Body of pancreas (tissue), 4 donors: ENCODE results near the gene PTPRJ. TPM values are rescaled to one million over a fixed set of nuclear protein-coding genes. Genes with fewer than 3 reads are reported as not detected.
A peak's percentile ranks its signal among the peaks of the same experiment; 100 is the strongest.

ENCODE experiments used
- ATAC-seq: fragments of 150-250 bp; one replicate; pipeline ENCODE4 v1.9.1; 2016
- DNase-seq, 4 donors: peaks; one replicate each; pipeline ENCODE4 v3.0.0-alpha.2; 2019
- H3K27ac ChIP-seq, 4 donors: fragments of 200-600 bp; sonication (generic); 1 replicate in 3 of 4; 2 replicates in 1 of 4; pipeline versions ENCODE4 v1.5.1 to v1.6.1; 2016 to 2019; ENCODE audit warnings: mild to moderate bottlenecking in 1 of 4, mixed read lengths in 1 of 4, moderate library complexity in 1 of 4
- H3K27me3 ChIP-seq, 2 donors: fragments of 200-600 bp; sonication (generic); one replicate each; pipeline ENCODE4 v1.6.0; 2016; ENCODE audit warnings: mild to moderate bottlenecking in 1 of 2
- H3K36me3 ChIP-seq, 2 donors: fragments of 200-600 bp; sonication (generic); replicated peaks in 1 of 2; 2 replicates each; pipeline ENCODE4 v1.5.1; 2016; ENCODE audit warnings: low read depth in 2 of 2; ENCODE audit not compliant: insufficient read depth in 1 of 2
- H3K4me1 ChIP-seq: fragments of 200-600 bp; sonication (generic); one replicate; pipeline ENCODE4 v1.6.0; 2016
- H3K4me3 ChIP-seq, 2 donors: fragments of 200-600 bp; sonication (generic); 1 replicate in 1 of 2; 2 replicates in 1 of 2; pipeline ENCODE4 v1.5.1; 2016 to 2019
- H3K9me3 ChIP-seq, 3 donors: fragments of 200-600 bp; sonication (generic); 1 replicate in 2 of 3; 2 replicates in 1 of 3; pipeline ENCODE4 v1.5.1; 2016
- POLR2A ChIP-seq, 3 donors: fragments of 450-650 bp; IDR thresholded peaks; one replicate each; pipeline ENCODE4 v1.6.1; 2016; ENCODE audit warnings: antibody characterized with exemption in 3 of 3, mild to moderate bottlenecking in 2 of 3
- WGBS, 2 donors: methylation state at CpG; one replicate each; pipeline ENCODE4 v1.1.5; 2017; 5-methylcytosine and 5-hydroxymethylcytosine counted together
- intact Hi-C: fragments of 100-400 bp; cut with DNase I; formaldehyde crosslinking; loops from one replicate; pipeline ENCODE4 v1.15.1; 2023
- total RNA-seq, 2 donors: library from RNA; depleted of rRNA; stranded (reverse); fragments of >200 nt; gene quantifications; one replicate each; pipeline ENCODE4 v1.1.0, GENCODE V29; 2016
- TF ChIP-seq, protein P1 (sequence below), 7 experiments: fragments of 450-650 bp in 4 of 7; fragments of 200-600 bp in 3 of 7; sonication (generic) in 3 of 7; IDR thresholded peaks; one replicate each; pipeline ENCODE4 v1.5.1; 2016 to 2019; ENCODE audit warnings: antibody characterized with exemption in 7 of 7

The PTPRJ gene
- total RNA-seq, 2 donors from 2014 or later, result 10.9 to 17.1 TPM

DNA sequence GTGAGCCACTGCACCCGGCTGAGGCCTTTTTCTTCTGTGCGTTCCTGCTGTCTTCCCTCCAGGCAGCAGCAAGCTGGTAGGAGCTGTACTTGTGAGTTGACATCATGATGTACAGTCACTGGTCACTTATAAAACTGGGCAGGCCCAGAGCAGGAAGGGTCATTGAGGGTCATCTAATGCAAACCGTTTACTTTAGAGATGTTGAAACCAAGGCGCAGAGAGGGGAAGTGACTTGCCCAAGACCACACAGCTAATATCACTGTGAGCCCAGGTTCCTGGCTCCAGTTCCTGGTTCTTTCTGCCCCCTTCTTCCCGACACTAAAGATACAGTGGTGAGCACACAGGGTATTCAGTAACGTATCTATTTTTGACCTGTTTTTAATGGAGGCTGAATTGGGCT, 27.3 kb downstream of the PTPRJ start:
- TF ChIP-seq, protein P1, sequence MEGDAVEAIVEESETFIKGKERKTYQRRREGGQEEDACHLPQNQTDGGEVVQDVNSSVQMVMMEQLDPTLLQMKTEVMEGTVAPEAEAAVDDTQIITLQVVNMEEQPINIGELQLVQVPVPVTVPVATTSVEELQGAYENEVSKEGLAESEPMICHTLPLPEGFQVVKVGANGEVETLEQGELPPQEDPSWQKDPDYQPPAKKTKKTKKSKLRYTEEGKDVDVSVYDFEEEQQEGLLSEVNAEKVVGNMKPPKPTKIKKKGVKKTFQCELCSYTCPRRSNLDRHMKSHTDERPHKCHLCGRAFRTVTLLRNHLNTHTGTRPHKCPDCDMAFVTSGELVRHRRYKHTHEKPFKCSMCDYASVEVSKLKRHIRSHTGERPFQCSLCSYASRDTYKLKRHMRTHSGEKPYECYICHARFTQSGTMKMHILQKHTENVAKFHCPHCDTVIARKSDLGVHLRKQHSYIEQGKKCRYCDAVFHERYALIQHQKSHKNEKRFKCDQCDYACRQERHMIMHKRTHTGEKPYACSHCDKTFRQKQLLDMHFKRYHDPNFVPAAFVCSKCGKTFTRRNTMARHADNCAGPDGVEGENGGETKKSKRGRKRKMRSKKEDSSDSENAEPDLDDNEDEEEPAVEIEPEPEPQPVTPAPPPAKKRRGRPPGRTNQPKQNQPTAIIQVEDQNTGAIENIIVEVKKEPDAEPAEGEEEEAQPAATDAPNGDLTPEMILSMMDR (IDR thresholded peaks at IDR 0.05), result no peak
- no peak for TF ChIP-seq POLR2A (IDR thresholded peaks at IDR 0.05)
- peak overlapping the region in 1 of 4 donors; percentile 57 for H3K27ac ChIP-seq
- H3K4me3 ChIP-seq, result no peak overlapping the region
- DNase-seq (peak in 1 of 4 donors; percentile 54), ATAC-seq (no peak)
- H3K36me3 ChIP-seq, result no peaks in the 10 kb centered on the region
- 76 to 91% methylated on average over 6 of the region's 6 CpGs for WGBS, 2 donors
- peaks cover 3% of the 10 kb centered on the region for H3K4me1 ChIP-seq
- intact Hi-C loops, result no loop called here
- H3K9me3 ChIP-seq, result no peaks in the 10 kb centered on the region
- H3K27me3 ChIP-seq, result no peaks in the 10 kb centered on the region

DNA sequence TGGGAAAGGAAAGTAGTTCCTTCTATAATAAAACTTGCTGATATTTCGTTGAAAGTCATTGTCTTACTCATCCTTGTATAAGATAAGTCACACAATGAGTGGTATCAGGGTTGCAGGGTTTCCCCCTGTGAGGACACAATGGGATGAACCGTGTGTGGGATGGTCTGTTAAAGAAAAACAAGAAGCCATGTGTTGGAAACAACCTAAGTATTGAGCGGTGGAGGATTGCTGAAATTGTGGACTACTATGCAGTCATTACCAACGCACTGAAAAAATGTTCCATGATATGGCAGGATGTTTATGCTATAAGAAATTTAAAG, 28.6 kb downstream of the PTPRJ start:
- WGBS, 2 donors, result 67 to 91% methylated on average over 4 of the region's 4 CpGs
- H3K4me1 ChIP-seq, result peaks cover 11% of the 10 kb centered on the region
- no peak for TF ChIP-seq POLR2A (IDR thresholded peaks at IDR 0.05)
- no peak overlapping the region for H3K27ac ChIP-seq
- no peak for DNase-seq
- H3K36me3 ChIP-seq, result no peaks in the 10 kb centered on the region
- no peak overlapping the region for H3K4me3 ChIP-seq
- intact Hi-C loops, result no loop called here
- no peak for ATAC-seq
- no peaks in the 10 kb centered on the region for H3K27me3 ChIP-seq
- no peaks in the 10 kb centered on the region for H3K9me3 ChIP-seq

DNA sequence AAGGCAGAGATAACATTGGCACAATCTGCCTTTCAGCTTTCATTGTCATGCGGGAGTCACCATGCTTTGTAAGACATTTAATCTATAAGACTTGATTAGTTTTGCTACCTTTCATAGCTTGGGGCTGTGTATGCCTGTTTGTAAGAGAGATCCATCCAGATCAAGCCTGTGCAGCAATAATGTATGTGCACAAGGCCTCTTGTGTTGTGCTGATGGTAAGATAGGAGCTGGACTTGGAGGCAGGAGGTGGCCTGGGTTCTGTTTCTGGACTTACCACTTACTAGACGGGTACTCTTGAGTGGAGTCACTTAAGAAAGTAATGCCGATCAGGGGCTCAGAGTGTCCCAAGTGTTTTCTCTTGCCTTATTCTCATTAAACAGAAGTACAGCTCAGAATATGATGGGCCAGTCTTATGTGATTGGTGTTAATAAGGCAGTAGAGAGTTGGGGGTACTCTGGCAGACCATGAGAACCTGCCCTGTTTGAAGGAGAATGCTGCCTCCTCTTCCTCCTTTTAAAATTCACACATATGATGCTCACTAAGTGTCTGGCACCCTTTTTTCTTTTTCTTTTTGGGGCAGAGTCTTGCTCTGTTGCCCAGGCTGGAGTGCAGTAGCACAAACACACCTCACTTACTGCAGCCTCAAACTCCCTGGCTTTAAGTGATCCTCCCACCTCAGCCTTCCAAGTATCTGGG, 30.9 kb downstream of the PTPRJ start:
- DNase-seq (no peak), ATAC-seq (no peak)
- Histone ChIP-seq H3K27ac (no peak overlapping the region), H3K27me3 (no peaks in the 10 kb centered on the region), H3K9me3 (no peaks in the 10 kb centered on the region), H3K4me1 (peaks cover 11% of the 10 kb centered on the region), H3K36me3 (no peaks in the 10 kb centered on the region), H3K4me3 (no peak overlapping the region)
- intact Hi-C loops, result no loop called here
- 89 to 94% methylated on average over 3 of the region's 3 CpGs for WGBS, 2 donors
- TF ChIP-seq, protein P1 (IDR thresholded peaks at IDR 0.05), result no peak
- TF ChIP-seq POLR2A (IDR thresholded peaks at IDR 0.05), result no peak

DNA sequence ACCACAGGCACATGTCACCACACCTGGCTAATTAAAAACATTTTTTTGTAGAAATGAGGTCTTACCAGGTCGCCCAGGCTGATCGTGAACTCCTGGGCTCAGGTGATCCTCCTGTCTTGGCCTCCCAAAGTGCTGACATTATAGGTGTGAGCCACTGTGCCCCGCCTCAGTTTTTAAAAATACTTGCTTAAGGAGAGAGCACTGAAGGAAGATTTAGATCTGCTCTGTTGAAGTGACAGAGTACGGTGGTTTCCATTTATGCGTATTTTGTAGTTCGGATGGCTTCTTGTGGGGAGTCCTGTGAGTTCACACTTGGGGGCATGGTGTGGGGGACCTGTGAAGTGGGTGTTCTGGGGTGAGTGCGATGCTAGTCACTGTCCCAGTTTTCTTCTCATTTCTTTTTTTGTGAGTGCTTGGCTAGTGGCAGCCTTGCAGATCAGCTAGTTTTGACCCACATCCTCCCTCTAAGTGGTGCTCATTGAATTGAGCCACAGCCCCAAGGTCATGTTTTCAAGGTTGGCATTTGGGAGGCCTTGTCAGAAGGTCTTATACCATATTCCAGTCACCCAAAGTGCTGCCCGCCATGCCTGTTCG, 31.5 kb downstream of the PTPRJ start:
- no peak for DNase-seq
- Histone ChIP-seq H3K36me3 (no peaks in the 10 kb centered on the region), H3K9me3 (no peaks in the 10 kb centered on the region), H3K27me3 (no peaks in the 10 kb centered on the region), H3K4me3 (no peak overlapping the region), H3K27ac (peak overlapping the region in 1 of 4 donors; percentile 41), H3K4me1 (peaks cover 8% of the 10 kb centered on the region)
- intact Hi-C loops, result no loop called here
- no peak for TF ChIP-seq POLR2A (IDR thresholded peaks at IDR 0.05)
- TF ChIP-seq, protein P1 (IDR thresholded peaks at IDR 0.05), result no peak
- WGBS, 2 donors, result 91 to 94% methylated on average over 9 of the region's 9 CpGs
- no peak for ATAC-seq

DNA sequence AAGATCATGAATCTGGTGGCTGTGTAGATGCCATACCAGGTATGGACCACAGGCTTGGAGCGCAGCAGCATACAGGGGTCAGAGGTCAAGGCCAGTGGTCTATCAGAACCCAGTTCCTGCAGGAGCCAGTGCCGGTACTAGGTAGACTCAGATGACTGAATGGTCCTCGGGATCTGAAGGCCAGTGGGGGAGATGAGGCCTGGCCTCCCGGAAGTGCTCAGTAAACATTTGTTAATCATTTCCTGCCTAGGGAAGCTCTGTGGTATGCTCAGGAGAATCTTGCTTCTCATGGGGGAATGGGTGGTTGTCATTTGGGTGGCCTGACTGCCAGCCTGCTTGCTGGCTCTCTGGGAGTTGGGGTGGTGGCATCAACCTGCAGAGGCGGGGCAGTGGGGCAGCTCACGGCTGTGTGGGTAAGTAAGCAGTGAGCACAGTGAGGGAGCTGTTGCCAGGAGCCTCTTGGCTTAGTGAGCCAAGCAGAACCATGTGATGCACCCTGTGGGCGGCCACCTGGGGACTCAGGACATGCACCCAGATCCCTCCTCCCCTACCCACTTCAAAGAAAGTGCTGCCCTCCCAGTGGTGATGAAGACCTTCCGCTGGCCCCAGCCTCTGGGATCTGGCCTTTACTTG, 33.0 kb downstream of the PTPRJ start:
- Histone ChIP-seq H3K4me1 (peaks cover 8% of the 10 kb centered on the region), H3K36me3 (no peaks in the 10 kb centered on the region), H3K4me3 (no peak overlapping the region), H3K9me3 (no peaks in the 10 kb centered on the region), H3K27me3 (no peaks in the 10 kb centered on the region), H3K27ac (peak overlapping the region in 2 of 4 donors; percentile 41 to 48)
- WGBS, 2 donors, result 61 to 100% methylated on average over 1 to 8 of the region's 8 CpGs
- intact Hi-C loops, result no loop called here
- TF ChIP-seq, protein P1 (IDR thresholded peaks at IDR 0.05), result no peak
- TF ChIP-seq POLR2A (IDR thresholded peaks at IDR 0.05), result no peak
- peak in 3 of 4 donors; percentile 50 to 59 (median 54) for DNase-seq
- peak; percentile 60 for ATAC-seq
